ENCODE results near the gene EPHA8.

Gene EPHA8

GRCh38 chr1:22535399-22535798, 27.9 kb upstream of the EPHA8 start:
- no peak overlapping the region for H3K4me3 ChIP-seq (ENCODE audit: low read depth, low read length)

GRCh38 chr1:22536506-22536905, 26.8 kb upstream of the EPHA8 start:
- H3K4me3 ChIP-seq (ENCODE audit: low read depth, low read length): no peak overlapping the region

- H3K4me3 ChIP-seq (ENCODE audit: low read depth, low read length): no peak overlapping the region
These were observed 25.7 kb upstream of the EPHA8 start for GRCh38 chr1:22537441-22538139.

- H3K4me3 ChIP-seq (ENCODE audit: low read depth, low read length): no peak overlapping the region
These were observed 23.7 kb upstream of the EPHA8 start for GRCh38 chr1:22539510-22540118.

DNA sequence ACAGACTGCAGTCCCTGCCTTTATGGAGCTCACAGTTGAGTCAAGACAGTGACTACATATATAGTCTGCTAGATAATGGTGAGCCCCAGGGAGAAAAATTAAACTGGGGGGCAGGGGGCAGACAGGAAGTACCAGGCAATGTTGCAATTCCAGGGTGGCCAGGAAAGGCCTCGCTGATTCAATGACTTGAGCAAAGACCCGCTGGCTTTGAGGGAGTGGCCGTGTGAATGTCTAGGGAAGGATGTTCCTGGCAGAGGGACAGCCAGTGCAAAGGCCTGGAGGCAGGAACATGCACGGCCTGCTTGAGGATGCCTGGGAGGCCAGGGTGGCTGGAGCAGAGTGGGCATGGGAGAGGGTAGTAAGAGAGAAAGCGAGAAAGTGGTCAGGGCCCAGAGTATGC, 23.0 kb upstream of the EPHA8 start:
- H3K4me3 ChIP-seq (ENCODE audit: low read depth, low read length): no peak overlapping the region

GRCh38 chr1:22542886-22543285, 20.4 kb upstream of the EPHA8 start:
- H3K4me3 ChIP-seq (ENCODE audit: low read depth, low read length): no peak overlapping the region

- no peak overlapping the region for H3K4me3 ChIP-seq (ENCODE audit: low read depth, low read length)
These were observed 19.6 kb upstream of the EPHA8 start for GRCh38 chr1:22543679-22544078.

DNA sequence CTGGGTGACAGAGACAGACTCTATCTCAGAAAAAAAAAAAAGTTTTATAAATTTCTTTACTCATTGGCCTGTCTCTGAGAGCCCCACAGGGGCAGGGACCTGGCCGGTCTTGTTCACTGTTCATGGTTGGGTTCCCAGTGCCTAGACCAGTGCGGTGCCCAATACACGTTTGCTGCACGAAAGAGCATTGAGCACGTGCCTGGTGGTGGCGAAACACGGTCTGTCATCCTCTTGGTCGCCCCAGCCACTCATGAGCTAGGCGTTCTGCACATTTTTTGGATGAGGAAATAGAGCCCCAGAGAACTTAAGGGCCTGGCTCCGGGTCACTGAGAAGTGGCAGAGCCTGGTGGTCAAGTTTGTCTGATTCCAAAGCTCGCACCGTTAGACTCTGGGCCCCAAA, 18.7 kb upstream of the EPHA8 start:
- no peak overlapping the region for H3K4me3 ChIP-seq (ENCODE audit: low read depth, low read length)

- no peak overlapping the region for H3K4me3 ChIP-seq (ENCODE audit: low read depth, low read length)
These were observed 18.1 kb upstream of the EPHA8 start for GRCh38 chr1:22545141-22545540.

- H3K4me3 ChIP-seq (ENCODE audit: low read depth, low read length): no peak overlapping the region
These were observed 16.0 kb upstream of the EPHA8 start for GRCh38 chr1:22547186-22547817.

- no peak overlapping the region for H3K4me3 ChIP-seq (ENCODE audit: low read depth, low read length)
These were observed 15.3 kb upstream of the EPHA8 start for GRCh38 chr1:22547818-22548462.

DNA sequence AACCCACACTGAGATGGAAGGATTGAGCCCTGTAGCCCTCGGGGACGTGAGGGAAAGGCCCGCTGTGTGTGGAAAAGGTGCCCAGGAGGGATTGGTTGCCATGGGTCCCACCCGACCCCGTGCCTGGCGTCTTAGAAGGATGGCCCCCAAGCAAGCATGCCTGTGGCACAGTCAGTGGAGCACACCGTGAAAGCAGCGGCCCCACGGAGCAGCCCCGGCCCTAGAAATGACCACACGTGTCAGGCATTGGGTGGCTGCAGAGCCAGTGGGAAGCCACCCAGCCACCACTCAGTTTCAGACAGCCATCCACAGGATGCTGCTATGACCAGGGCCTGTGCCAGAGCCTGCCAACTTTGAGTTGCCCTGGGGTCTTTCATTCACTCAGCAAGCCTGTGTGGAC, 13.3 kb upstream of the EPHA8 start:
- H3K4me3 ChIP-seq (ENCODE audit: low read depth, low read length): no peak overlapping the region

- no peak overlapping the region for H3K4me3 ChIP-seq (ENCODE audit: low read depth, low read length)
These were observed 11.7 kb upstream of the EPHA8 start for GRCh38 chr1:22551591-22551990.

DNA sequence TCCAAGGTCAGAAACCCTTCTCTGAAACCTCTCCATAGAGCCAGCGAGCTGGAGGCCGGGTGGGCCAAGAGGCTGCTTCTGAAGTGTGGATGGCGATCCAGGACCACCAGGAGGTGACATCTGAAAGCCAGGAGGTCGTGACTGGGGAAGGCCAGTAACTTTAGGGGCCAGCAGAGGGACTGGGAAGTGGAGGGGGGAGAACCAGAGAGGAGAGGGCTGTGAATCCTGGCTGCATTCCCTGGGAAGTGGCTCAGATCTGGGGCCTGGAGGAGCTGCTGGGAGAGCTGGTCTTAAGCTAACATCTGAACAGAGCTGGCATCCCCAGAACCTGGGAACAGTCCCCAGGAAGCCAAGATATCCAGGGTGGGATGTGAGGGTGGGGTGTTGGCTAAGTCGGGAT, 11.3 kb upstream of the EPHA8 start:
- no peak overlapping the region for H3K4me3 ChIP-seq (ENCODE audit: low read depth, low read length)

DNA sequence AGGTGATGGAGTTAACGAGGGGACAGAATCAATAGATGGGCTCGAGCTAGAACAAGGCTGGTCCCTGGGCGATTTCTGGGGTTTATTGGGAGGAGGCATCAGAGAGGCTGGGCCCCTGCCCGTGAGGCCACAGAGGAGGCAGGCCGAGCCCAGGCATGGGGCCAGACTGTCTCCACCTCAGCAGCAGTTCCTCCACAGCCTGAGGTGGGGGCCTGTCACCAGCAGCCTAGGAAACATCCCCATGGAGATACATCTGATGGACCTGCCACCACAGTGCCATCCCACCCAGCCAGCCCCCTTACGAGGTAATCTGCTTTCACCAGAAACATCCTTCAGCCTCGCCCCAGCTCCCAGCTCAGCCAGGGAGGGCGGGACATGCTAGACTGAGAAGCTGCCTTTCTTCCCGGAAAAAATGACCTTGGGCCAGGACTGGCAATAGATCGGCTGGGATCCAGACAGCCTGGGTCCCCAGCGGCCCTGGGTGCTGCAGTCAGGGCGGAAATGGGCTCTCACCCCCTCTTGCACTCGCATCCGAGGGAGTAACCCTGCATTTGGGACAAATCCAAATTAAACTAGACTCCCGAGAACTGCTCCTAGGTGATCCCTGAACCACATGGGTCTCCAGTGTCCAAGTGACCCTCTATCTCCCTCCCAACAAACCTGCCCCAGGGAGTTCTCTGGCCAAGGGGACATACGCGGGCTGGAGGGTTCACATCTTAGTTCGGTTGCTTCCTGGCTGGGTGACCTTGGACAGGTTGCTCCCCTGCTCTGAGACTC, 10.0 kb upstream of the EPHA8 start:
- H3K4me3 ChIP-seq (ENCODE audit: low read depth, low read length): no peak overlapping the region

DNA sequence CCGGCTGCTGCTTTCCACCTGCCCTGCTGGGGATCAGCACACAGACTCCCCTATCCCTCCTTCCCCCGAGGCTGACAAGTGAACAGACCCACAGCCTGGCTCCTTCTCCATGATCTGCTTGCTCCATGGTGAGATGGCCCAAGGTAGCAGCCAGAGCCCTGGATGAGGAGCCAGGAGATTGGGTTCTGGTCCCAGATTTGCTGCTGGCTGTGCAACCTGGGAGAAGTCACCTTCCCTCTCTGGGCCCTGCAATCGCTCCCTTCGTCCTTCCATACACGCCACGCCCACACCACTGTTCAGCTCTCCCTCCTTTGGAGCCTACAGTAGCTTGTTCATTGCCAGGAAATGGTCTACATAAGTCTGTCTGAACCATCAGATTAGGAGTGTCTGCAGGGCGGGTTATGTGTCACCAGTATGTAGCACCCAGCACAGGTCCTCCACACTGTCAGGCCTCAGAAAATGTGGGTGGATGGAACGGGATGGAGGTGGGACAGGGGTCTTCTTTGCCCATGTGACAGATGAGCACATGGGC, 9.2 kb upstream of the EPHA8 start:
- H3K4me3 ChIP-seq (ENCODE audit: low read depth, low read length): no peak overlapping the region

DNA sequence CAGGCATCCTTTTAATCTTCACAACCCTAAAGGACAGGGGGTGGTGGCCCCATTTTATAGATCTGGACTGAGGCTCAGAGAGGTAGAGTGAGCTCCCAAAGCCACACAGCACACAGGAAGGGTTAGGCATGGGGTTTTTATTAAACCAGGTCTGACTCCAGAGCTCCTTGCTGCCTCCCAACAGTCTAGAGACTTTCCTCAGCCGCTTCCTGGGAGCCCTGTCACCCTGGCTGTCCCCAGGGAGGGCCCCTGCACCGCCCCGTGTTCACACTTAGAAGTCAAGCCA, 8.0 kb upstream of the EPHA8 start:
- no peak overlapping the region for H3K4me3 ChIP-seq (ENCODE audit: low read depth, low read length)

DNA sequence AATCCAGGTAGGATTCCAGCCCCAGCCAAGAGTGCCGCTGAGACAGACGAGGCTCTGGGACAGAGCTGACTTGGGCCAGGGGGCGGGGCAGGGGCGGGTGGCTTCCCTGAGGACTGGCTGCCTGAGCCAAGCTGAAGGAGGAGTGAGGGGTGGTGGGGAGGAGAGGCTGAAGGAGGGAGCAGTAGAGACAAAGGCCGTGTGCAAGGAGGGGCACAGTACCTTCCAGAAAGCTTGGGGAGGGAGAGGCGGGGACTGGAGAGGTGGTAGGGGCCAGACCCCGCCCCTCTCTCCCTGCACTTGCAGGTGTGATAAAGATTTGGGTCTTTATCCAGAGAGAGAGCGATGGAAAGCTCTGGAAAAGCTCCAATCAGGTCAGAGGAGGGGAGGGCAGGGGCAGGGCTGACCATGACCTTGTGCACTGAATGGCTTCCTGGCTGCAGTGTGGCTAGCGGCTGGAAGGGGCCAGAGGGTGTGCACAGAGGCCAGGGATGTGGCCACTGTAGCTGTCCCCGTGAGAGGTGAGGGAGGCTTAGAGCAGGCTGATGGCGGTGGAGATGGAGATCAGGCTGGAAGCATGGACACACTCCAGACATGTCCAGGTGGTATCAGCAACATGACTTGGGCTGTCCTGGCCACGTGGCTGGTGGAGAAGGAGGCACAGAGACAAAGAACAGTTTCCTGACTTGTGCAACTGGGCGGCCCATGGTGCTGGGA, 6.7 kb upstream of the EPHA8 start:
- H3K4me3 ChIP-seq (ENCODE audit: low read depth, low read length): no peak overlapping the region

GRCh38 chr1:22557341-22557950, 5.8 kb upstream of the EPHA8 start:
- no peak overlapping the region for H3K4me3 ChIP-seq (ENCODE audit: low read depth, low read length)

All from iPS-11a (cell line).